ENCODE data around the gene SFTPA1.

DNA sequence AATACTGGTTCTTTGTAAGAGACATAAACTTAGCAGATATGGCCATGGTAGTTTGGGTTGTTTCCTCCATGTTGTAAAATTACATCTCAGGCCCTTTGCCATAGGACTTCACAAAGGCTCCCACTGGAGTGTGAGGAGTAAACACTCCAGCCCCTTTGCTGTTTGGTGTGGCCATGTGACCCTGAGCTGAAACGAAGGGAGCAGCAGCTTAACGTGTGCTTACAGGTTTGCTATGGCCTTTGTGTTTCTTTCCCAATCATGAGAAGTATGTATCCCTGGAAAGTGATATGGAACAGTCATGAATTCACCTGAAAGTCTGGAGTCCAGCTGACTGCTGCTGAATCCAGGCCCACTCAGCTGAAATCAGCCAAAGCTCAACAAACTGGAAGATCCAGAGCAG, 23.8 kb upstream of the SFTPA1 start:
- TF ChIP-seq, protein P1, sequence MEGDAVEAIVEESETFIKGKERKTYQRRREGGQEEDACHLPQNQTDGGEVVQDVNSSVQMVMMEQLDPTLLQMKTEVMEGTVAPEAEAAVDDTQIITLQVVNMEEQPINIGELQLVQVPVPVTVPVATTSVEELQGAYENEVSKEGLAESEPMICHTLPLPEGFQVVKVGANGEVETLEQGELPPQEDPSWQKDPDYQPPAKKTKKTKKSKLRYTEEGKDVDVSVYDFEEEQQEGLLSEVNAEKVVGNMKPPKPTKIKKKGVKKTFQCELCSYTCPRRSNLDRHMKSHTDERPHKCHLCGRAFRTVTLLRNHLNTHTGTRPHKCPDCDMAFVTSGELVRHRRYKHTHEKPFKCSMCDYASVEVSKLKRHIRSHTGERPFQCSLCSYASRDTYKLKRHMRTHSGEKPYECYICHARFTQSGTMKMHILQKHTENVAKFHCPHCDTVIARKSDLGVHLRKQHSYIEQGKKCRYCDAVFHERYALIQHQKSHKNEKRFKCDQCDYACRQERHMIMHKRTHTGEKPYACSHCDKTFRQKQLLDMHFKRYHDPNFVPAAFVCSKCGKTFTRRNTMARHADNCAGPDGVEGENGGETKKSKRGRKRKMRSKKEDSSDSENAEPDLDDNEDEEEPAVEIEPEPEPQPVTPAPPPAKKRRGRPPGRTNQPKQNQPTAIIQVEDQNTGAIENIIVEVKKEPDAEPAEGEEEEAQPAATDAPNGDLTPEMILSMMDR (IDR thresholded peaks at IDR 0.05), result no peak
- TF ChIP-seq EZH2 (IDR thresholded peaks at IDR 0.05; ENCODE audit: borderline replicate concordance, insufficient read depth, low read depth, low read length, poor library complexity, severe bottlenecking), result no peak
